ENCODE measurements around the gene IFNA6.
"Not testable (repeated sequence)": the region's sequence is repeated elsewhere in the genome, so short reads cannot be mapped to it uniquely, and the experiment has no call there.

- not testable (repeated sequence) for TF ChIP-seq POLR2A, CTCF (IDR thresholded peaks at IDR 0.05)
Observed at GRCh38 chr9:21367169-21367568, 16.5 kb upstream of the IFNA6 start.
